H1 (cell line): Measurements from ENCODE around the gene TSC22D4.

Experiments
- ASH2L ChIP-seq: fragments of 200-600, 300-600 bp; sonication (generic); IDR thresholded peaks from one replicate; pipeline ENCODE4 v1.7.1; 2017; ENCODE audit warnings: low read length
- ATF2 ChIP-seq: IDR thresholded peaks from 2 replicates; pipeline ENCODE4 v1.6.1; 2012; ENCODE audit warnings: low read length, inconsistent platforms
- BACH1 ChIP-seq: IDR thresholded peaks from 2 replicates; pipeline ENCODE4 v1.6.1; 2012; ENCODE audit warnings: low read length, improper control_type of control experiment
- CEBPB ChIP-seq: IDR thresholded peaks from 2 replicates; pipeline ENCODE4 v1.6.1; 2012; ENCODE audit warnings: low read depth, low read length
- CTCF ChIP-seq, 3 experiments: IDR thresholded peaks; 1 replicate in 2 of 3; 2 replicates in 1 of 3; pipeline versions ENCODE4 v1.5.1 to v1.6.1; 2011; ENCODE audit warnings: low read length in 3 of 3, mild to moderate bottlenecking in 3 of 3, inconsistent platforms in 2 of 3, low read depth in 1 of 3, moderate library complexity in 1 of 3; ENCODE audit not compliant: insufficient read depth in 1 of 3; ENCODE audit errors: control extremely low read depth in 1 of 3
- EP300 ChIP-seq, 2 experiments: IDR thresholded peaks; 1 replicate in 1 of 2; 2 replicates in 1 of 2; pipeline ENCODE4 v1.6.1; 2011 to 2012; ENCODE audit warnings: low read depth in 2 of 2, low read length in 2 of 2, mild to moderate bottlenecking in 2 of 2, borderline replicate concordance in 1 of 2, inconsistent platforms in 1 of 2, moderate library complexity in 1 of 2
- EZH2 ChIP-seq: fragments of 200-600 bp; sonication (generic); IDR thresholded peaks from 2 replicates; pipeline ENCODE4 v1.7.1; 2012; ENCODE audit warnings: low read depth, mild to moderate bottlenecking, moderate library complexity, low read length, inconsistent platforms; ENCODE audit not compliant: severe bottlenecking
- HDAC2 ChIP-seq, 2 experiments: fragments of 300-600 bp in 1 of 2; sonication (generic) in 1 of 2; IDR thresholded peaks; 2 replicates each; pipeline ENCODE4 v1.6.1; 2011 to 2012; ENCODE audit warnings: low read depth in 2 of 2, low read length in 2 of 2, mild to moderate bottlenecking in 2 of 2, moderate library complexity in 2 of 2, borderline replicate concordance in 1 of 2, inconsistent platforms in 1 of 2
- NRF1 ChIP-seq: IDR thresholded peaks from 2 replicates; pipeline ENCODE4 v1.6.1; 2011; ENCODE audit warnings: mild to moderate bottlenecking, low read depth, low read length, improper control_type of control experiment
- POLR2A ChIP-seq, 2 experiments: IDR thresholded peaks; 1 replicate in 1 of 2; 2 replicates in 1 of 2; pipeline ENCODE4 v1.6.1; 2011; ENCODE audit warnings: low read depth in 2 of 2, low read length in 2 of 2, mild to moderate bottlenecking in 2 of 2; ENCODE audit errors: control extremely low read depth in 1 of 2
- POLR2AphosphoS5 ChIP-seq: IDR thresholded peaks from 2 replicates; pipeline ENCODE4 v1.6.1; 2011; ENCODE audit warnings: low read depth, low read length
- RAD21 ChIP-seq, 2 experiments: IDR thresholded peaks in 1 of 2; conservative IDR thresholded peaks in 1 of 2; 2 replicates each; pipeline ENCODE4 v1.6.1; 2011; ENCODE audit warnings: low read depth in 2 of 2, low read length in 2 of 2, improper control_type of control experiment in 1 of 2, inconsistent platforms in 1 of 2, mild to moderate bottlenecking in 1 of 2, moderate library complexity in 1 of 2
- TBP ChIP-seq: IDR thresholded peaks from 2 replicates; pipeline ENCODE4 v1.6.1; 2011; ENCODE audit warnings: low read depth, low read length, improper control_type of control experiment

GRCh38 chr7:100476903-100477870 lies 1.8 kb downstream of the TSC22D4 start:
- TF ChIP-seq POLR2A (IDR thresholded peaks at IDR 0.05; ENCODE audit: control extremely low read depth in 1 of 2, low read depth in 2 of 2, low read length in 2 of 2) (no peak), RAD21 (IDR thresholded peaks at IDR 0.05 in 1 of 2, conservative IDR thresholded peaks at IDR 0.05 in 1 of 2; ENCODE audit: low read depth in 2 of 2, low read length in 2 of 2) (peak; percentile 23 to 42; a peak in 3 of 4 replicates), EP300 (IDR thresholded peaks at IDR 0.05; ENCODE audit: borderline replicate concordance in 1 of 2, low read depth in 2 of 2, low read length in 2 of 2) (no peak), TBP (no peak), BACH1 (no peak), CEBPB (no peak), HDAC2 (IDR thresholded peaks at IDR 0.05; ENCODE audit: borderline replicate concordance in 1 of 2, low read depth in 2 of 2, low read length in 2 of 2) (no peak), CTCF (IDR thresholded peaks at IDR 0.05; ENCODE audit: control extremely low read depth in 1 of 3, insufficient read depth in 1 of 3, low read depth in 1 of 3, low read length in 3 of 3) (peak; percentile 62 to 63 (median 63)), POLR2AphosphoS5 (no peak), ASH2L (no peak), EZH2 (no peak), ATF2 (no peak), NRF1 (no peak)
